Mucosa of descending colon (tissue), 3 donors: Measurements from ENCODE around the gene VPS54. TPM values are rescaled to one million over a fixed set of nuclear protein-coding genes. Genes with fewer than 3 reads are reported as not detected.
"Not testable (repeated sequence)": the region's sequence is repeated elsewhere in the genome, so short reads cannot be mapped to it uniquely, and the experiment has no call there.

Experiments used
- ATAC-seq: fragments of 200-7000 bp; cut with Tn5 transposase; one replicate; pipeline ENCODE4 v1.9.1; 2020; ENCODE audit warnings: mild to moderate bottlenecking, moderate library complexity
- DNase-seq, 3 donors: peaks; one replicate each; pipeline ENCODE4 v3.0.0-alpha.2; 2020
- H3K36me3 ChIP-seq: fragments of 200-600 bp; one replicate; pipeline ENCODE4 v1.8.0; 2021; ENCODE audit warnings: low read depth, mild to moderate bottlenecking
- H3K4me1 ChIP-seq: fragments of 200-600 bp; one replicate; pipeline ENCODE4 v1.8.0; 2021; ENCODE audit warnings: low read depth, mild to moderate bottlenecking
- H3K4me3 ChIP-seq: fragments of 200-600 bp; one replicate; pipeline ENCODE4 v1.8.0; 2021; ENCODE audit warnings: mild to moderate bottlenecking
- H3K9me3 ChIP-seq: fragments of 200-600 bp; one replicate; pipeline ENCODE4 v1.8.0; 2021; ENCODE audit warnings: mild to moderate bottlenecking
- CTCF ChIP-seq: fragments of 200-600 bp; IDR thresholded peaks from one replicate; pipeline ENCODE4 v1.8.0; 2022; ENCODE audit warnings: antibody characterized with exemption, mild to moderate bottlenecking
- intact Hi-C, 2 donors: fragments of 100-400 bp; cut with DNase I in 1 of 2; cut with micrococcal nuclease in 1 of 2; formaldehyde crosslinking; loops; one replicate each; pipeline versions ENCODE4 v1.11.0 to v1.11.1; 2022; cut with DNase I, micrococcal nuclease
- total RNA-seq, 3 donors: library from RNA; stranded (reverse); fragmentation: NEBNext Ultra II Directional in 2 of 3; extraction: Animal tissue kit (Norgen Biotek cat#: 25700) in 2 of 3; gene quantifications; one replicate each; pipeline versions ENCODE4 v1.2.1 to v1.2.4, GENCODE V29; 2021 to 2023
- donor health status: DM: no; HTN: no; CAD: no; lungs with moderate emphysema.
- donor health status: DM: no; HTN: no; CAD: no.
- donor health status: DM: no; HTN: yes; CAD: no.

The VPS54 gene
- total RNA-seq, 3 donors from 2014 or later = 18.1 to 25.7 (median 21.9) TPM

DNA sequence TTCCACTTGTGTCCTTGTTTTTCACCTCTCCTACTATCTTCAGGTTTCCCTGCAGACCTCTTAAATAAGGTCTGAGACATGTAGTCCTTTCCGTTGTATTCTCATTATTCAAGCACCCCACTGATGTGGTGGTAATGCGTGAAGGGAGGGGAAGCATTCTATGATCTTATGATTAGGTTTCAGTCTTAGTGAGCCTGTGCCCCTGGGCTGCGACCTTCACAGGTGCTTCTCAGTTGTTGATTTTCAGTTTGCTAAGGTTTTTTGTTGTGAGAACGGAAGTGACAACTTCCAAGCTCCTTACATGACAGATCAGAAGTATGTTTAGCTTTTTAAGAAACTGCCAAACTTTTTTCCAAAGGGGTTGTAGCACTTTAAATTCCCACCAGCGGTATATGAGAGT, 41.3 kb downstream of the VPS54 start:
- ATAC-seq = peak; percentile 25
- no peak for DNase-seq
- no peaks in the 10 kb centered on the region for H3K9me3 ChIP-seq
- no peak for TF ChIP-seq CTCF
- intact Hi-C loops = no loop called here
- H3K36me3 ChIP-seq = no peaks in the 10 kb centered on the region
- no peak overlapping the region for H3K4me3 ChIP-seq
- H3K4me1 ChIP-seq = no peaks in the 10 kb centered on the region

GRCh38 chr2:63976125-63976510, 43.1 kb downstream of the VPS54 start:
- ATAC-seq (no peak), DNase-seq (no peak)
- Histone ChIP-seq H3K4me3 (no peak overlapping the region), H3K4me1 (no peaks in the 10 kb centered on the region), H3K36me3 (no peaks in the 10 kb centered on the region), H3K9me3 (no peaks in the 10 kb centered on the region)
- intact Hi-C loops = no loop called here
- TF ChIP-seq CTCF = no peak

DNA sequence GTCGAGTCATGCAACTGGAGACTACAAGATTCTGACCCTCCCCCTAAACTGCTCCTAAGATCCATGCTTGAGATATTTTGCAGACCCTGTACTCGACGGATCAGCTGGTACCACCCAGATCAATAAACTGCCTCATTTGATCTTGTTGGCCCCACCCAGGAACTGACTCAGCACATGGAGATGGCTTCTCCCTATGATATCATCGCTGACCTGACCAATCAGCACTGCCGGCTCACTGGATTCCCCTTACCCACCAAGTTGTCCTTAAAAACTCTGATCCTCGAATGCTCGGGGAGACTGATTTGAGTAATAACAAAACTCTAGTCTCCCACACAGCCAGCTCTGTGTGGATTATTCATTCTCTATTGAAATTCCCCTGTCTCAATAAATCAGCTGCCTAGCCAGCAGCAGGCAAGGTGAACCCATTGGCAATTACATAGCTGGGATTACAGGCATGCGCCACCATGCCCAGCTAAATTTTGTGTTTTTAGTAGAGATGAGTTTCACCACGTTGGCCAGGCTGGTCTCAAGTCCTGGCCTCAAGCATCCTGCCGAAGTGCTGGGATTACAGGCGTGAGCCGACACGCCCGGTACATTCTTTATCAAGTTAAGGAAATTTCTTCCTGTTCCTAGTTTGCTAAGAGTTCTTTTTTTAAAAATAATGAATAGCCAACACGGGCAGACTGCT, 43.6 kb downstream of the VPS54 start:
- Histone ChIP-seq H3K4me3 (no peak overlapping the region), H3K9me3 (no peaks in the 10 kb centered on the region), H3K4me1 (no peaks in the 10 kb centered on the region), H3K36me3 (no peaks in the 10 kb centered on the region)
- intact Hi-C loops = no loop called here
- TF ChIP-seq CTCF = no peak
- ATAC-seq (no peak), DNase-seq (no peak)

GRCh38 chr2:63975036-63975435, 44.2 kb downstream of the VPS54 start:
- ATAC-seq, H3K4me1 ChIP-seq, H3K4me3 ChIP-seq, intact Hi-C loops, DNase-seq, H3K36me3 ChIP-seq, H3K9me3 ChIP-seq: not testable (repeated sequence)

GRCh38 chr2:63962186-63962585, 57.0 kb downstream of the VPS54 start:
- Histone ChIP-seq H3K4me1 (no peaks in the 10 kb centered on the region), H3K4me3 (no peak overlapping the region), H3K36me3 (peaks cover 6% of the 10 kb centered on the region), H3K9me3 (no peaks in the 10 kb centered on the region)
- ATAC-seq (no peak), DNase-seq (no peak)
- intact Hi-C loops = no loop called here
- no peak for TF ChIP-seq CTCF

DNA sequence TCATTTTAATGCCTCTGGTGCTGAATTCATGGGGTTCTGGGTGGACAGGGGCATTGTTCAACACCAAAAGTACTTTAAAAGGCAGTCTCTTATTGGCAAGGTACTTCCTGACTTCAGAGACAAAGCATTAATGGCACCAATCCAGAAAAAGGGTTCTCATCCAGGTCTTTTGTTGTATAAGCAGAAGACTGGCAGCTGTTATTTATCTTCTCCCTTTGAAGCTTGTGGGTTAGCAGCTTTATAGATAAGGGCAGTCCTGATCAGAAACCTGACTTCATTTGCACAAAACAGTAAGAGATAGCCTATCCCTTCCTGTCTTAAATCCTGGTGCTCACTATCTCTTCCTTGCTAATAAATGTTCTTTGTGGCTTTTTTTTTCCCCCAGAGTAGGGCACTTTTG, 68.8 kb downstream of the VPS54 start:
- no peaks in the 10 kb centered on the region for H3K4me1 ChIP-seq
- H3K36me3 ChIP-seq = no peaks in the 10 kb centered on the region
- H3K9me3 ChIP-seq = no peaks in the 10 kb centered on the region
- TF ChIP-seq CTCF = no peak
- DNase-seq = no peak
- ATAC-seq = no peak
- H3K4me3 ChIP-seq = no peak overlapping the region
- intact Hi-C loops = no loop called here
